Measurements from ENCODE around the gene S100PBP. TPM values are rescaled to one million over a fixed set of nuclear protein-coding genes. Genes with fewer than 3 reads are reported as not detected.

S100PBP gene
- total and polyA plus RNA-seq, 2 of the 13 experiments (the other 11 are each of a cell fraction or from before 2014, with no cell fraction given): 20.4 to 26.1 TPM

GRCh38 chr1:32817159-32817814 is at the start of gene S100PBP, which contains the start of gene YARS1 (continued):
- TF ChIP-seq AFF4 (CRISPR knock-in tag; IDR thresholded peaks at IDR 0.05) (0 out of 2 replicates have a peak, but pooled peaks have one; percentile 39), ZNF329 (CRISPR knock-in tag; IDR thresholded peaks at IDR 0.05; ENCODE audit: low read depth) (peak; percentile 83), NCOA5 (CRISPR knock-in tag; IDR thresholded peaks at IDR 0.05) (no peak), RBM39 (IDR thresholded peaks at IDR 0.05; ENCODE audit: low read depth, low read length, poor library complexity, severe bottlenecking) (peak; percentile 99), MEIS2 (CRISPR knock-in tag; IDR thresholded peaks at IDR 0.05) (peak; percentile 96), ZFX (CRISPR knock-in tag; IDR thresholded peaks at IDR 0.05; ENCODE audit: low read depth) (peak; percentile 82), SP4 (CRISPR knock-in tag; IDR thresholded peaks at IDR 0.05) (peak; percentile 99), DNMT1 (CRISPR knock-in tag; IDR thresholded peaks at IDR 0.05) (peak; percentile 91; the same call in 1 of the 2 replicates), SMYD3 (CRISPR knock-in tag; IDR thresholded peaks at IDR 0.05) (peak; percentile 63; the same call in 1 of the 2 replicates), BCL3 (CRISPR knock-in tag; IDR thresholded peaks at IDR 0.05) (0 out of 2 replicates have a peak, but pooled peaks have one; percentile 13), ZFP36L1 (CRISPR knock-in tag; IDR thresholded peaks at IDR 0.05) (peak; percentile 42), WIZ (CRISPR knock-in tag; IDR thresholded peaks at IDR 0.05) (peak; percentile 88; the same call in 1 of the 2 replicates), MYC (CRISPR knock-in tag; IDR thresholded peaks at IDR 0.05; ENCODE audit: borderline replicate concordance) (peak; percentile 100), PAX8 (CRISPR knock-in tag; IDR thresholded peaks at IDR 0.05; ENCODE audit: borderline replicate concordance) (peak; percentile 74; the same call in 1 of the 2 replicates), SMAD9 (CRISPR knock-in tag; IDR thresholded peaks at IDR 0.05) (no peak), MYPOP (CRISPR knock-in tag; IDR thresholded peaks at IDR 0.05) (peak; percentile 65; the same call in 1 of the 2 replicates), HOXD1 (CRISPR knock-in tag; IDR thresholded peaks at IDR 0.05) (peak; percentile 75; the same call in 1 of the 2 replicates), MATR3 (CRISPR knock-in tag; IDR thresholded peaks at IDR 0.05) (no peak)
- TF ChIP-seq, protein P1, sequence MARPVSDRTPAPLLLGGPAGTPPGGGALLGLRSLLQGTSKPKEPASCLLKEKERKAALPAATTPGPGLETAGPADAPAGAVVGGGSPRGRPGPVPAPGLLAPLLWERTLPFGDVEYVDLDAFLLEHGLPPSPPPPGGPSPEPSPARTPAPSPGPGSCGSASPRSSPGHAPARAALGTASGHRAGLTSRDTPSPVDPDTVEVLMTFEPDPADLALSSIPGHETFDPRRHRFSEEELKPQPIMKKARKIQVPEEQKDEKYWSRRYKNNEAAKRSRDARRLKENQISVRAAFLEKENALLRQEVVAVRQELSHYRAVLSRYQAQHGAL (CRISPR knock-in tag; IDR thresholded peaks at IDR 0.05; ENCODE audit: not compliant biosample characterization): peak; percentile 82
- TF ChIP-seq, protein P2, sequence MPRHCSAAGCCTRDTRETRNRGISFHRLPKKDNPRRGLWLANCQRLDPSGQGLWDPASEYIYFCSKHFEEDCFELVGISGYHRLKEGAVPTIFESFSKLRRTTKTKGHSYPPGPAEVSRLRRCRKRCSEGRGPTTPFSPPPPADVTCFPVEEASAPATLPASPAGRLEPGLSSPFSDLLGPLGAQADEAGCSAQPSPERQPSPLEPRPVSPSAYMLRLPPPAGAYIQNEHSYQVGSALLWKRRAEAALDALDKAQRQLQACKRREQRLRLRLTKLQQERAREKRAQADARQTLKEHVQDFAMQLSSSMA (CRISPR knock-in tag; IDR thresholded peaks at IDR 0.05): peak; percentile 73; the same call in 1 of the 2 replicates
- TF ChIP-seq, protein P3, sequence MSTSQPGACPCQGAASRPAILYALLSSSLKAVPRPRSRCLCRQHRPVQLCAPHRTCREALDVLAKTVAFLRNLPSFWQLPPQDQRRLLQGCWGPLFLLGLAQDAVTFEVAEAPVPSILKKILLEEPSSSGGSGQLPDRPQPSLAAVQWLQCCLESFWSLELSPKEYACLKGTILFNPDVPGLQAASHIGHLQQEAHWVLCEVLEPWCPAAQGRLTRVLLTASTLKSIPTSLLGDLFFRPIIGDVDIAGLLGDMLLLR (CRISPR knock-in tag; IDR thresholded peaks at IDR 0.05): peak; percentile 95
